DND-41 (cell line): ENCODE measurements around the gene RNF186.

ENCODE experiments used
- EZH2 ChIP-seq: IDR thresholded peaks from 3 replicates; pipeline ENCODE4 v1.6.1; 2012; ENCODE audit warnings: borderline replicate concordance, low read depth, mild to moderate bottlenecking, moderate library complexity, low read length, inconsistent platforms; ENCODE audit not compliant: severe bottlenecking
- TF ChIP-seq, protein P1 (sequence below): IDR thresholded peaks from 2 replicates; pipeline ENCODE4 v1.5.1; 2012; ENCODE audit warnings: borderline replicate concordance, low read length, moderate library complexity, mild to moderate bottlenecking; ENCODE audit not compliant: poor library complexity, severe bottlenecking; ENCODE audit errors: extremely low read depth

DNA sequence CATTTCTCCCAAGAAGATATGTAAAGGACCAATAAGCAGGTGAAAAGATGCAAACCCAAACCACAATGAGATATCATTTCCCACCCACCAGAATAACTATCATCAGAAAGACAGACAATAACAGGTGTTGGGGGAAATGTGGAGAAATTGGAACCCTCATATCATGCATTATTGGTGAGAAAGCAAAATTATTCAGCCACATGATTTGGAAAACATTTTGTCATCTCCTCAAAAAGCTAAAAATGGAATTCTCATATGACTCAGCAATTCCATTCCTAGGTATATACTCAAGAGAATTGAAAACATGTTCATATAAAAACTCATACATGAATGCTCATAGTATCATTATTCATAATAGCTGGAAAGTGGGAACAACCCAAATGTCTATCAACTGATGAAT lies 25.1 kb upstream of the RNF186 start:
- TF ChIP-seq, protein P1, sequence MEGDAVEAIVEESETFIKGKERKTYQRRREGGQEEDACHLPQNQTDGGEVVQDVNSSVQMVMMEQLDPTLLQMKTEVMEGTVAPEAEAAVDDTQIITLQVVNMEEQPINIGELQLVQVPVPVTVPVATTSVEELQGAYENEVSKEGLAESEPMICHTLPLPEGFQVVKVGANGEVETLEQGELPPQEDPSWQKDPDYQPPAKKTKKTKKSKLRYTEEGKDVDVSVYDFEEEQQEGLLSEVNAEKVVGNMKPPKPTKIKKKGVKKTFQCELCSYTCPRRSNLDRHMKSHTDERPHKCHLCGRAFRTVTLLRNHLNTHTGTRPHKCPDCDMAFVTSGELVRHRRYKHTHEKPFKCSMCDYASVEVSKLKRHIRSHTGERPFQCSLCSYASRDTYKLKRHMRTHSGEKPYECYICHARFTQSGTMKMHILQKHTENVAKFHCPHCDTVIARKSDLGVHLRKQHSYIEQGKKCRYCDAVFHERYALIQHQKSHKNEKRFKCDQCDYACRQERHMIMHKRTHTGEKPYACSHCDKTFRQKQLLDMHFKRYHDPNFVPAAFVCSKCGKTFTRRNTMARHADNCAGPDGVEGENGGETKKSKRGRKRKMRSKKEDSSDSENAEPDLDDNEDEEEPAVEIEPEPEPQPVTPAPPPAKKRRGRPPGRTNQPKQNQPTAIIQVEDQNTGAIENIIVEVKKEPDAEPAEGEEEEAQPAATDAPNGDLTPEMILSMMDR, result no peak
- TF ChIP-seq EZH2, result no peak
